Measurements from ENCODE around the gene GOLGA8S.

GRCh38 chr15:23395832-23396231, 41.3 kb downstream of the GOLGA8S start:
- no peak for TF ChIP-seq CTCF (IDR thresholded peaks at IDR 0.05)
- no peak for TF ChIP-seq POLR2A (IDR thresholded peaks at IDR 0.05)
